Measurements from ENCODE around the gene ABCC3. TPM values are rescaled to one million over a fixed set of nuclear protein-coding genes. Genes with fewer than 3 reads are reported as not detected.

Gene ABCC3
- total RNA-seq, 1 donor from 2014 or later, result not detected

- no peak for TF ChIP-seq CTCF (IDR thresholded peaks at IDR 0.05; ENCODE audit: partially characterized antibody, unreplicated experiment)
- no peak for DNase-seq
- Mint-ChIP-seq H3K36me3 (ENCODE audit: unreplicated experiment) (no peaks in the 10 kb centered on the region), H3K27me3 (ENCODE audit: unreplicated experiment) (peaks cover 15% of the 10 kb centered on the region), H3K4me3 (ENCODE audit: unreplicated experiment) (no peak overlapping the region), H3K4me1 (ENCODE audit: low read depth, unreplicated experiment) (peaks cover 43% of the 10 kb centered on the region), H3K9me3 (ENCODE audit: unreplicated experiment) (peaks cover 20% of the 10 kb centered on the region), H3K27ac (ENCODE audit: unreplicated experiment) (no peak overlapping the region)
Observed at GRCh38 chr17:50605429-50605828, 29.3 kb upstream of the ABCC3 start.

GRCh38 chr17:50607522-50608175 lies 27.0 kb upstream of the ABCC3 start:
- no peak for TF ChIP-seq CTCF (IDR thresholded peaks at IDR 0.05; ENCODE audit: partially characterized antibody, unreplicated experiment)
- H3K27me3 Mint-ChIP-seq (ENCODE audit: unreplicated experiment), result peaks cover 15% of the 10 kb centered on the region
- H3K27ac Mint-ChIP-seq (ENCODE audit: unreplicated experiment), result peak overlapping the region; percentile 43
- no peak overlapping the region for H3K4me3 Mint-ChIP-seq (ENCODE audit: unreplicated experiment)
- peaks cover 37% of the 10 kb centered on the region for H3K4me1 Mint-ChIP-seq (ENCODE audit: low read depth, unreplicated experiment)
- no peaks in the 10 kb centered on the region for H3K36me3 Mint-ChIP-seq (ENCODE audit: unreplicated experiment)
- no peak for DNase-seq
- H3K9me3 Mint-ChIP-seq (ENCODE audit: unreplicated experiment), result peaks cover 14% of the 10 kb centered on the region

- Mint-ChIP-seq H3K36me3 (ENCODE audit: unreplicated experiment) (no peaks in the 10 kb centered on the region), H3K4me3 (ENCODE audit: unreplicated experiment) (peak overlapping the region; percentile 56), H3K27ac (ENCODE audit: unreplicated experiment) (peak overlapping the region; percentile 82), H3K9me3 (ENCODE audit: unreplicated experiment) (peaks cover 14% of the 10 kb centered on the region), H3K4me1 (ENCODE audit: low read depth, unreplicated experiment) (peaks cover 28% of the 10 kb centered on the region), H3K27me3 (ENCODE audit: unreplicated experiment) (peaks cover 13% of the 10 kb centered on the region)
- TF ChIP-seq CTCF (IDR thresholded peaks at IDR 0.05; ENCODE audit: partially characterized antibody, unreplicated experiment), result no peak
- DNase-seq, result peak; percentile 66
Observed at GRCh38 chr17:50608700-50609379, 25.8 kb upstream of the ABCC3 start.

GRCh38 chr17:50609380-50610074 lies 25.2 kb upstream of the ABCC3 start:
- Mint-ChIP-seq H3K4me1 (ENCODE audit: low read depth, unreplicated experiment) (peaks cover 33% of the 10 kb centered on the region), H3K4me3 (ENCODE audit: unreplicated experiment) (peak overlapping the region; percentile 70), H3K27me3 (ENCODE audit: unreplicated experiment) (peaks cover 13% of the 10 kb centered on the region), H3K27ac (ENCODE audit: unreplicated experiment) (peak overlapping the region; percentile 82), H3K9me3 (ENCODE audit: unreplicated experiment) (peaks cover 14% of the 10 kb centered on the region), H3K36me3 (ENCODE audit: unreplicated experiment) (no peaks in the 10 kb centered on the region)
- no peak for TF ChIP-seq CTCF (IDR thresholded peaks at IDR 0.05; ENCODE audit: partially characterized antibody, unreplicated experiment)
- DNase-seq, result peak; percentile 68
